G401.6 (cell line): Measurements from ENCODE around the gene TNF.

Source experiments
- FAIRE-seq: peaks from 2 replicates; lab custom pipeline; 2012; peaks lifted over from hg19 to GRCh38; lab: Jason Lieb, UNC

The TNF gene

GRCh38 chr6:31573239-31574105 lies 1.9 kb upstream of the TNF start:
- no peak for FAIRE-seq

GRCh38 chr6:31574106-31575061 lies 981 bp upstream of the TNF start:
- no peak for FAIRE-seq

GRCh38 chr6:31575952-31576685 lies 754 bp downstream of the TNF start:
- no peak for FAIRE-seq

- no peak for FAIRE-seq
These were observed 1.7 kb downstream of the TNF start for GRCh38 chr6:31576897-31577578.

GRCh38 chr6:31577579-31577966 lies 2.2 kb downstream of the TNF start:
- FAIRE-seq: no peak

- FAIRE-seq: no peak
These were observed 3.1 kb downstream of the TNF start for GRCh38 chr6:31578184-31579118.

GRCh38 chr6:31579119-31579505 lies 3.7 kb downstream of the TNF start:
- no peak for FAIRE-seq

GRCh38 chr6:31579546-31580437 lies 4.4 kb downstream of the TNF start:
- FAIRE-seq: no peak

GRCh38 chr6:31580438-31580740 lies 5.0 kb downstream of the TNF start:
- no peak for FAIRE-seq

GRCh38 chr6:31580807-31581433 lies 5.6 kb downstream of the TNF start:
- FAIRE-seq: no peak

- no peak for FAIRE-seq
These were observed 6.3 kb downstream of the TNF start for GRCh38 chr6:31581434-31582229.

GRCh38 chr6:31582230-31582643 lies 6.9 kb downstream of the TNF start, which contains the start of gene LTB:
TSS of gene LTB (minus strand) at chr6:31582424. CDS start at chr6:31582417, 7 bp downstream.
- no peak for FAIRE-seq

GRCh38 chr6:31585491-31585890 lies 10.1 kb downstream of the TNF start:
- FAIRE-seq: no peak

GRCh38 chr6:31586008-31586407 lies 10.6 kb downstream of the TNF start, which contains the start of gene LST1:
TSS of gene LST1 (plus strand) at chr6:31586277. CDS start at chr6:31587300, 1,023 bp downstream.
- no peak for FAIRE-seq

- no peak for FAIRE-seq
These were observed 11.4 kb downstream of the TNF start for GRCh38 chr6:31586599-31587281.

GRCh38 chr6:31587791-31588777 lies 12.7 kb downstream of the TNF start:
- no peak for FAIRE-seq
